HG03571 (cell line): ENCODE results near the gene AP2B1.
"Not testable (repeated sequence)": the region's sequence is repeated elsewhere in the genome, so short reads cannot be mapped to it uniquely, and the experiment has no call there.

ENCODE experiments used
- ATAC-seq: cut with Tn5 transposase; IDR thresholded peaks from one replicate; pipeline ENCODE4 v1.9.1; 2021; ENCODE audit not compliant: unreplicated experiment

Gene AP2B1

DNA sequence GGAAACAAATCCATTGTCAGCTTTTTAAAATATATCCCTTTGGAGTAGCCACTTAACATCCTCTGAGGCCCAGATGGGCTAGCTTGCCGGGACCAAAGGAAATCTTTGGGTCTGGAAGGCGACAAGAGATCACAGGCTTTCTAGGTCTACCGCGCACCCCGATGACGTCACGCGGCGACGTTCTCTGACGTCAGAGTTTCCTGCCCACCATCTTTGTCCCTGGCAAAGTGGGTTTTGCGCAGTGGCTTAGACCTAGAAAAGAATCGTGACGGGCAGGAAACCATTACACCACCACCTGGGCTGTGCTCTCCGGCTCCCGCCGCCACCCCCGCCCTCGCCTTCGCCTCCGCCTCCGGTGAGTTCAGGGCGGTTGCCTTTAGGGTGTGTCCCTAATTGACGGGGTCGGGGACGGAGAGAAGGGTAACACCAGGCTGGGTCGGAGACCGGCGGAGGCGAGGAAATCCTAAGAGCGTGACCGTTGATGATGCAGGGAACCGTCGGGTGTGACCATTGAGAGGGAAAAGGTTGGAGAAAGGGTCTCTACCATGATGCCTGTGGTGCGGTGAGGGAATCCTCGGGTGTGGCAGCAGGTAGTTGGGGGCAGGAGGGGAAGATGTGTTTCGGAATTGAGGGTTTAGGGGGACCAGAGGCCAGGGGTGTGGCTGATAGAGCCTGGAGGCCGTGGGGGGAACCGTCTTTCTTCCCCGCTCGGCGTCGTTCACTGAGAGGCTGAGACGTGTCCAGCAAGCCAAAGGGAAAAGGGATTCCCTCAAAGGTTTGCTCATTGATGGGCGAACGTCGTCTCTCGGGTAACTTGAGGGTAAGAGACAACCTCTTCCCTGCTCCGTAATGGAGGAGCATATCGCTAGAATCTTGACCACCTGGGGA, at the start of gene AP2B1:
Gene AP2B1 (plus strand): TSS at position 249 of the 888 bp plus-strand sequence. CDS start 6,709 bp downstream, outside the sequence.
- peak; percentile 82 for ATAC-seq

DNA sequence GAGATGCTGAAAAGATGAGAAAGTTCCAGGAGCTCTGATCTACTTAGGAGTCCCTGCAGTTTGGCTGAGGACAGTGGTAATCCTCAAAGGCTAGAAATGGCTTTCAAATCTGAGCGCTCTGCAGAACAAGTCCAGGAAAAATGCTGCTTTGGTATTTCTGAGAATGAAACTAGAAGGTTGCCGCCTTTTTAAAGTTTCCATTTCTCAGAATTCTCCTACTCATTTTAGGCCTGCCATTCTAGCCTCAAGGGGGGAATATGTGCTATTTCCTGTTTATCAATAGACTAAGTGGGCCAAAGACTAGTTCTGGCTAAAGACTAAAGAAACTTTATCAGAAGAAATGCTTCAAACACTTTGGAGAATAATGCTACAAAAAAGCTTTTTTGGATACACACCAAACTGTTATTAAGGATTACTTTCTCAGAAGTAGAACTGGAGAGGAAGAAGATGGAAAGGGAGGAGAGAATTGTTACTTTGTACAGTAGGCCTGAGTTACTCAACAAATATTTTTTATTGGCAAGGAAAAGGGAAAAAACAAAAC, 49.5 kb upstream of the AP2B1 start, which contains the start of gene SLFN12L:
Gene SLFN12L (minus strand): TSS at position 78 of the 541 bp plus-strand sequence. CDS start 15,314 bp downstream, outside the sequence.
- no peak for ATAC-seq

DNA sequence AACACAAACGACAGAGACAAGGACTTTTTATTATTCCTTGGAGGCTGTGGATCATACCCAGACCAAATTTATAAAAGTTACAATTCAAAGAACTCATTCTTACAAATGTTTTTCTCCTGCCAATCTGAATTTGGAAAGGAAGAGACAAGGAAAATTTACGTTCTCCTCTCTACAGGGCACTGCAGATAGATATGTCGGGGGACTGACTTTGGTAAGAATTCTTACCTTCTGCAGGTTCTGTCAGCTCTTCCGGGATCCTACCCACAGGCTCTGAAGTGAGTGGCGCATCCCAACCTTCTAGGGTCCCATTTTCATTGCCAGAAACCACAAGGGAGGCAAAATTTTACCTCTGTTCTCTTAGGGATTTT, 47.5 kb upstream of the AP2B1 start:
- no peak for ATAC-seq

DNA sequence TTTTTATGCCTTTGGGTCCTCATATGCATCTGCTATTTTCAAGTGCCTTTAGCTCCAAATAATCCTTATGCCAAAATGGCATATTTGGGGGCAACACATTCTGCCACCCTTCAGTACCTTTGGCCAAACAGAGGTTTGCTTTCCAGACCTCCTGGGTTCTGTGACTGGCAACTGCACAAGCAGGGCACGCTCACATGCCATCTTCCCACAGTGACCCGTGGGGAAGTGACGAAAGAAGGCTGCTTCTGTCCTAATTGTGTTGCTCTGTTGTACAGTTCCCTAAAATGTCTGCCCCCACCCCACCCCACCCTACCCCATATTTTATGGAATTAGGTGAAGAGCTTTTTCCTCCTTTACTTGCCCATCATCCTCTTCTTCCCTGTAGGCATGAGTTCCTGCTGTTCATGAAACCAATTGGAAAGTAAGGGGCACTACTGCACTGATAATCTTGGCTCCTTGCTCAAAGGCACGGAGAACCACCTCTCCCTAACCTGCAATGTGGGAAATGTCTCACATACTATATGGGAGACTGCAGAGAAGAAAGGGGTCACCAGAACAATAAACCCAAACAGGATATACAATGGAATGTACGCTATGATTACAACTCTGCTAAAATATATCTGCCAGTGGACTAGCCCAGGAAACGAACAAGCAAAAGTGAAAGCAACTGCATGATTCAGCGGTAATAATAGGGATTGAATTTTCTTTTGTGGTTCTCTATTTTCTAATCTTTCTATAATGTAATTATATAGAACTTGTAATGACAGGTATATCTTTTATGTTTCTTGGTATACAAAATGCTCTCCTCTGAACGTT, 46.3 kb upstream of the AP2B1 start:
- no peak for ATAC-seq

DNA sequence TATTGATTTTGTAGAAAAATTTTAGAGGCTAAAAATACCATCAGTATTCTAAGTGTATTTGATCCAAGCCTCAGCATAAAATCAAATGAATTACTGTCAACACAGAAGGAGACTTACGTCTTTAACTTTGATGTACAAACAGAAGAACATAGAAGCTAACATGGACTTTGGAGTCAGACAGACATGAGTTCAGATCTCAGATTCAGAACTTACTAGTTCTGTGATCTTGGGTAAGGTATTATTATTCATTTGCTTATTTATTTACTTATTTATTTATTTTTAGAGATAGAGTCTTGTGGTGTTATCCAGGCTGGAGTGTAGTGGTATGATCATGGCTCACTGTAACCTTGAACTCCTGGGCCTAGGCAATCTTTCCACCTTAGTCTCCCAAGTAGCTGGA, 45.7 kb upstream of the AP2B1 start:
- no peak for ATAC-seq

DNA sequence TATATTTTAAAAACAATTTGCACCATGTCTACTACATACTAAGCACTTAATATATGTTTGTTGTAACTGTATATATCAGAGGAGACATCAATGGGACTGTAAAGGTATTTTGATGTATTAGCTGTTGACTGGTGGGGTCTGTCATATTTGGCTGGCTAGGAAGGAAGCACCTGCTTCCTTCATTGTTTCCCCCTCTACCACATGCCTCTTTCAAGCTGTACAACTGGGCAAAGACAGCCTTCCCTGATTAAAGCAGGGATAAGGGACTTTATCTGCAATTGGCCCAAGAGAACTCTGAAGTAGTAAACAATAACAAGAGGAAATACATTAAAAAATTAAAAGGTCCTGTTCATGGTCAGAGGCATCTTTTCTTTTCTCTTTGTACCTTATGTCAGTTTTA, 44.1 kb upstream of the AP2B1 start:
- ATAC-seq: no peak

DNA sequence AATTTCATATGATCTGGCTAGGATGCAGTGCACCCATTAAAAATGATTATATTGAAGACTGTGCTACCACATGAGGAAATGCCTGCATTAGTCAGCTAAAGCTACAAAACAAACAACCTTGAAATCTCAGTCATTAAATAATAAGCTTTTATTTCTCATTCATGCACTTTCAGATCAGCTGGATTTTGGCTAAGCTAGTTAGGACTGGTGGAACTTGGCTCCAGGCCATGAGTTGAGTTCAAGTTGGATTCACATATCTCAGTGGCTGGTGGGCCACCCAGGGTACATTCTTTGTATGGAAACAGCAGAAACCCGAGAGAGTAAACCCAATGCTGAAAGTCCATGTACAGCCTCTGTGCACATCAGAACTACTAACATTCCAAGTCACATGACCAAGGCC, 43.3 kb upstream of the AP2B1 start:
- ATAC-seq: no peak

DNA sequence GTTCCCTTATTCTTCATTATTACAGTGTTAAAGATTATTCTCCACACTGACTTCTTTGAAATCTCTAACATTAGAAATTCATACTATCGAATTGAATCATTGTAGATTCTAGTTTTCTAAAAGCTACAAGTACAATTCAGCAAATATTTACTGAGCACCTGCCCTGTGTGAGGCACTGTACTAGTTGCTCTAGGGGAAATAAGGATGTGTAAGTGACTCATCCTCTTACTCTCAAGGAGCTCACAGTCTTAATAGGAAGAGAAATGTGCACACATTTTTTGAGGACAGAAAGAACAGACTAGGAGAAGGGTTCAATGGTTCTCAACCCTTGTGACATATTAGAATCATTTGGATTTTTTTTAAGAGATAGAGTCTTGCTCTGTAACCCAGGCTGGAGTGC, 42.0 kb upstream of the AP2B1 start:
- ATAC-seq: no peak

DNA sequence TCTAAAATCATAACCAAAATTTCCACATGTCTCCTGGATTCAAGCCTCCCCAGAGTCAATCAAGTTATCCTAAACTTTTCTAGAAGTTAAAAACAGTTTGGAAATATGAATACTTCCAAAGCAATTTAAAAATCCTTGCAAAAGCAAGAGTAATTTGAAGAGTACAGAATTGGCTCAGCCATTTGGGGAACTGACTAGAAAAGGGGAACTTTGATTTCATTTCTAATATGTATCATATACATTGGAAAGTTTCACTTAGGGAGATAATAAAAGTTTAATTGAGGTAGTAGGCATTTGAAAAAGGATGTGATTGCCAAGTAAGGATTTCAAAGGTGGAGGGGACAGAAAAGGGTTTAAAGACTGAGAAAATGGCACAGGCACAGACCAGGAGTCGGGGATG, 40.6 kb upstream of the AP2B1 start:
- ATAC-seq: no peak

DNA sequence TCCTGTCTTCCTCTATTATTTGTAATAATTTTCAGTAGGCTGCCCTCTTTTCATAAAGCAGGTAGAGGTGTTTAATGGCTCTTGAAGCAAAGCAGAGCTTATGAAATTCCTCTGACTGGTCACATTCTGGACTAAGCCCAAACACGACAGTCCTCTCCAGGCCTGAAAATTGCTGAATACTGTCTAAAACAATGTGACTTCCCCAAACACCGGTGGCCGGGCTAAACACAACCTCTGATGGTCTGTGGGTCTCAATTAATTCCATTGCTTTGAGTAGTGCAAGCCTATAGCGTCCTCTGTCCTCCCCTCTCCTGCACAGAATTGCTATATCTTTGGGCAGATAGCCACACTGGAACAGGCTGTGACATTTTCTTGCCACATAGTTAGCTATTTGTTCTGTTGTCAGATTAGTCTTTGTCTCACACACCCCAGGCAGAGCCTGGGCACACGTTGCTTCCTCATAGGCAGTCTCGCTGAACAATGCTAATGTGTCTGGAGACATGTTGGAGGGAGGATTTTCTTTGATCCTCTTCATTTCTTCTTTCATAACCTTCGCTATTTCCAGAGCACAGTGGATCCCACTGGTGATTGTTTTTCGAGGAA, 38.8 kb upstream of the AP2B1 start:
- no peak for ATAC-seq

DNA sequence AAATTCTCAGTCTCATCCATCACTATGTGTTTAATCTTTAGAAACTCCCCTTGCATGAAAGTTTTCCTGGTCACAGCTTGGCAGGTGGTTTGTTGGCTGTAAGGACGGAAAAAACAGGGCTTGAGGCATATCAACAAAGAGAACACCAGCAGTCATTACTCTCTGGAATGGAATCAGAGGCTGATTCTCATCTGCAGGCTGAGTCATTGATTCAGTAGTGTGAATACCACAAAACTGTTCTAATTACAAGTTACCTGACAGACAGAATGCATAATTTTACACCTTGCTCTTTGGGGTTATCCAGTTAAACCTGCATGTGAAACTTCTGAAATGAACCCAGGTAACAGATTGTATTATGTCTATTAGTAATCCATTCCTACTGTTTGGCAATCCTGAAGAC, 38.1 kb upstream of the AP2B1 start:
- ATAC-seq: no peak

DNA sequence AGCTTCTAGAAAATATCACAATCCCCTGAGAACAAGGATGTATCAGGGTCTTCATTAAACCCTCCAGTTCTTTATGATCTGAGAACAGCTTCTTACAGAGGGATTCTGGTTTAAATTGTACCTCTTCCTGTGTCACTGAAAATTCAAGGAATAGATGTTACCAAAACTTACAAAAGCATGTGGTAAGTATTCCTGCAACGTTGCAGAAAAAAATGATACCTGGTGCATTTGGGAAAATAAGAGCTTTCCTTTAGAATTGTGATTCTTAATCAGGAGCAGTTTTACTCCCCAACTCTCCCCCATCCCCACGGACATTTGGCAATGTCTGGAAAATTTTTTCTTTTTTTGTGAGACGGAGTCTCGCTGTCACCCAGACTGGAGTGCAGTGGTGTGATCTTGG, 33.8 kb upstream of the AP2B1 start:
- no peak for ATAC-seq

DNA sequence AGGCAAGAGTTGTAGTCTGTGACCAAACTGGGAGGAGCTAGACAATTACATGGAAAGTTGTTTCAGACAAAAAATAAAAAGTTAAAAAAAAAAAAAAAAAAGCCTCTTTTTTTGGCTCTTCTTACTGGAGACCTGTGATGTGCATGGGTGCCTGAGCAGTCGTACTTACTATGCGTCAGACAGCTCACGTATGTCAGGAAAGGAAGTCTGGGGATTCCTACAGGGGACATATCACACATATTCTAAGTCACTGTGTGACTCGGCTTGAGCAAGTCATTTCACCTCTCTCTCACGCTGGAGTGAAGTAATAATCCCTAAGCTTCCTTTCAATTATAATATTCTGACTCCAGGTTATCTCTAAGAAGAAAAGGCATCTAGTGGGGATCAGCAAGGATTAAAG, 32.5 kb upstream of the AP2B1 start:
- no peak for ATAC-seq

DNA sequence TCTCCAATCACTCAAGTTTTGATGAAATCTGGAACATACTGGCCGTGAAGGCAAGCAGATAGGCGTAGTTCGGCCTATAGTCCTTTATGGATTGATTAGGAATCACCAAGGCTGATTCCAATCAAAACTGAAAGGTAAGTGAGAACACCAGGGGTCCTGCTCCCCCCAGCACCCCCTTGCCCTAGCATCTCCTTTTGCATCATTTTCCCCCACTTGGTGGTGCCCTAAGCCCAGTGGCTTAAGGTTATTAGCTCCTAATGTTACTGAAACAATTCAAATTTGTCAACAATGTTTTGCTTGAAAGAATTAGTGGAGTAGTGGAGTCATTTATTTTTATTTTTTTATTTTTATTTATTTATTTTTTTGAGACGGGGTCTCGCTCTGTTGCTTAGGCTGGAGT, 31.4 kb upstream of the AP2B1 start:
- no peak for ATAC-seq

DNA sequence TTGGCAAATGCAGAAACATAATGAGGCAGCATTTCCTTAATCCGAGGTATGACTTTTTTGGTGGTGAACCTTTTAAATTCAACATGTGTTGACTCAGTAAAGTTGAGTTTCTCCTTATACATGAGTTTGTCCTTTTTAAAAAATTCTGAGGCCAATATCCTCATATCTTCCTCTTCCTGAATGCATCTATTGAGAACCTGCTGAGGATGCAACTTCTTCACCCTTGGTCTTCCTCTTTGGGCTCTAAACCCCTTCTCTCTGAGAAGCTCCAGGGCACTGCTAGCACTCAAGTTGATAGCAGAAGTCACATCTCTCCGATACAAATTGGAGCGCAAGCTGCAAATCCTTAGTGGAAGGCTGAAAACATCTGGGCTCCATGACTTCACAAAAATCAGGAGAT, 29.8 kb upstream of the AP2B1 start:
- no peak for ATAC-seq

DNA sequence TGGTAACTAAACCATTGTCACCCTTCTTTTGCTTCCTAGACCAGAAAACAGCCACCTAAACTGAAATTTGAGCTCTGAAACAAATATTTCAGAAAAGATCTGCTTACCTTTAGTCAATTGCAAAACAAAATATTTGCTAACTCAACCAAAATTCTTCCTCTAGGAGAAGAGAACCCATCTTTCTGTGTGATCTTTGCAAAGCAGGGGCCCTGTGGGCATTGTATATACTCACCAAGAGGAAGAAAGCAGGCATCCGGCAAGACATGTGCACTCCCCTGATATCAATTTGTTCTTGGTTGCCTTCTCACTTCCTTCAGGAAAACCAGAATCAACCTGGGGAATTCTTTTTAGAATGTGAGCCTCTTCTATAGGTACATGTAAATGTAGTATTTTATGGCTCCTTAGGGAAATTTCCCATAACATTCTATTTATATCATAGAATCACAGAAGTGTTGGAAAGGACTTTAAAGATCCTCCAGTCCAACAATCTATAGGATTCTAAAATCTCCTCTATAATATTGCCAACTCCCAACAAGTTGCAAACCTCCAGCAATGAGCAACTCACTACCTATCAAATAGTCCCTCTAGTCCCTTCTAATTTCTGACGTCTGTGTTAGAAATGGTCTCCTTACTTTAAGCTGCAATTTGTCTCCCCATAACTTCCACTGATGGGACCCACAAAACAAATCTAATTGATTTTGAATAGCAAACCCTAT, 27.5 kb upstream of the AP2B1 start:
- no peak for ATAC-seq

DNA sequence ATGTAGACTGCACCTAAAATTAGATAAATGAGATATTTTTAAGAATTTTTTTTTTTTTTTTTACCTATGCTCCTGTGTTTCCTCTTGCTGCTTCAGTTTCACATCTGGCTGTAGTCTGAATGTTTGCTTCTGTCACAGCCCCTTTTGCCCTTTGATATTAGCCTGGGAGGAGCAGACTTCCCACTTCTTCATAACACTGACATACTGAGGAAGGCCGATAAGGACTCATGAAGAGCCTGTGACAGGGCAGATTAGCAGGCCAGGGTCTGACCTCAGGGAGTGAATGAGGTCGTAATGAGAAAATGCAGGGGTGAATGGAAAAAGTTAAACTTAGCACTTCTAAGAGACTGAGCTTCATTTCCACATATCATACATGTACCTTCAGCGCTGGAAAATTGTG, 26.4 kb upstream of the AP2B1 start, which contains the start of gene SLFN14:
Gene SLFN14 (minus strand): TSS at position 117 of the 400 bp plus-strand sequence. CDS start 2,757 bp downstream, outside the sequence.
- no peak for ATAC-seq

DNA sequence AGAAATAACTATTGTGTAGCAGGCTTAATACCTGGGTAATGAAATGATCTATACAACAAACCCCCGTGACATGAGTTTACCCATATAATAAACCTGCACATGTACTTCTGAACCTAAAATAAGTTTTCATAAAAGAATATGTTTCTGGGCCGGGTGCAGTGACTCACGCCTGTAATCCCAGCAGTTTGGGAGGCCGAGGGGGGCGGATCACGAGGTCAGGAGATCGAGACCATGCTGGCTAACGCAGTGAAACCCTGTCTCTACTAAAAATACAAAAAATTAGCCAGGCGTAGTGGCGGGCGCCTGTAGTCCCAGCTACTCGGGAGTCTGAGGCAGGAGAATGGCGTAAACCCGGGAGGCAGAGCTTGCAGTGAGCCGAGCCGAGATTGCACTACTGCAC, 23.9 kb upstream of the AP2B1 start:
- not testable (repeated sequence) for ATAC-seq

DNA sequence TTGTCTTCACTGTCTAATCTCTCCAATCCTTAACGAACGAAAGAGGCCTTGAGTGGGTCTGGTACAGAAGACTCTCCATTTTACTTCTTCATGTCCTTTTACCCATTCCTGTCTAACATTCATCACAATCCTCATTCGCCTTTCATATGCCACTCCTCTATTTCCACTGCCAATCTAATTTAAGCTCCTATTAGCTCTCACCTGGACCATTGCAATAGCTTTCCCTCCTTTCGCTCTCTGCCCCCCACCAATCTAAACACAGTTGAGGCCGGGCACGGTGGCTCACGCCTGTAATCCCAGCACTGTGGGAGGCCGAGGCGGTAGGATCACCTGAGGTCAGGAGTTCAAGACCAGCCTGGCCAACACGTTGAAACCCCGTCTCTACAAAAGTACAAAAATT, 20.2 kb upstream of the AP2B1 start:
- ATAC-seq: no peak

DNA sequence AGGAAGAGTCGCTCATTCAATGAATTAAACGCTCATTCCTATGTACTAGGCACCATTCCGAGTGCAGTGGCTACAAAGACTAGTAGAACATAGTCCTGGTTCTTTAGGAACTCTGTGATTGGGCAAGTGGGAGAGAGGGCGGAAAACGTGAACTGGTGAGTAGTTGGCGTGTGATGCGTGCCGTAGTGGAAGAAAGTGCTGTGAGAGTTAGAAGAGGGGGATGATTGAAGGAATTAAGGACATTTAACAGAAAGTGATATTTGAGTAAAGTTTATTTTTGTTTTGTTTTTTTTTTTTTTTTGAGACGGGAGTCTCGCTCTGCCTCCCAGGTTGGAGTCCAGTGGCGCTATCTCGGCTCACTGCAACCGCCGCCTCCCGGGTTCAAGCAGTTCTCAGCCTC, 18.6 kb upstream of the AP2B1 start:
- no peak for ATAC-seq

DNA sequence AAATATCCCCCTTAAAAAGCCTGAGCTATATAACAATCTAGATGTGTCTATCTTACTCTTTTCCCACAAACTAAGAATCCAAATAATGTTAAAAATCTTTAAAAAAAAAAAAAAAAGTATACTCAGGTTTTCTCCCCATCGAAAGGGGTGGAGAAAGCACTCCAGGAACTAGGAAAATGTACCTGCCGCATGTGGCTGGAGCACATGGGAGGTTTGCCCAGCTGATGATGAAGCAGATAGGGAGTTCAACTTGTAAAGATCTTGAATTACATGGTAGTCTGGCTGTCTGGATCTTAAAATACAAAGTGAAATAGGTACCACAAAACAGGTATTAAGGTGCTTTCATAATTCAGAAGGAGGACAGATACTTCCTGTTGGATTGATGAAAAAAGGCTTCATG, 17.7 kb upstream of the AP2B1 start:
- no peak for ATAC-seq
